Neural progenitor cell (in vitro differentiated cells): ENCODE measurements around the gene CAVIN2. TPM values are rescaled to one million over a fixed set of nuclear protein-coding genes. Genes with fewer than 3 reads are reported as not detected.

Experiments used
- DNase-seq: peaks from one replicate; pipeline ENCODE4 v3.0.0-alpha.2; 2016; ENCODE audit warnings: low spot score
- H2AFZ ChIP-seq: fragments of 200-600 bp; sonication (generic); replicated peaks from 2 replicates; pipeline ENCODE4 v1.6.1; 2016; ENCODE audit warnings: antibody characterized with exemption
- H3F3A ChIP-seq: fragments of 200-600 bp; sonication (generic); 2 replicates; pipeline ENCODE4 v1.6.1; 2016; ENCODE audit warnings: antibody characterized with exemption, low read depth
- H3K27ac ChIP-seq: fragments of 200-600 bp; sonication (generic); 2 replicates; pipeline ENCODE4 v1.5.1; 2016; ENCODE audit warnings: mild to moderate bottlenecking
- H3K27me3 ChIP-seq: fragments of 200-600 bp; sonication (generic); 2 replicates; pipeline ENCODE4 v1.6.1; 2016; ENCODE audit warnings: mild to moderate bottlenecking, moderate library complexity
- H3K36me3 ChIP-seq: fragments of 200-600 bp; sonication (generic); 2 replicates; pipeline ENCODE4 v1.5.1; 2016
- H3K4me1 ChIP-seq: fragments of 200-600 bp; sonication (generic); 2 replicates; pipeline ENCODE4 v1.6.1; 2016; ENCODE audit warnings: mixed run types
- H3K4me2 ChIP-seq: fragments of 200-600 bp; sonication (generic); 2 replicates; pipeline ENCODE4 v1.6.1; 2016
- H3K4me3 ChIP-seq: fragments of 200-600 bp; sonication (generic); 2 replicates; pipeline ENCODE4 v1.5.1; 2016
- H3K79me2 ChIP-seq: fragments of 200-600 bp; sonication (generic); 2 replicates; pipeline ENCODE4 v1.6.1; 2016; ENCODE audit warnings: low read depth
- H3K9ac ChIP-seq: fragments of 200-600 bp; sonication (generic); 2 replicates; pipeline ENCODE4 v1.6.1; 2016
- H3K9me3 ChIP-seq: fragments of 200-600 bp; sonication (generic); 2 replicates; pipeline ENCODE4 v1.5.1; 2016; ENCODE audit warnings: low read depth
- H4K20me1 ChIP-seq: fragments of 200-600 bp; sonication (generic); 2 replicates; pipeline ENCODE4 v1.6.1; 2016; ENCODE audit warnings: low read depth
- H3K27ac Mint-ChIP-seq: 3 replicates; pipeline ENCODE4 v1.8.0; 2021; ENCODE audit warnings: mixed read lengths
- H3K27me3 Mint-ChIP-seq: 2 replicates; pipeline ENCODE4 v1.8.0; 2022; ENCODE audit warnings: low read depth, mild to moderate bottlenecking, inconsistent platforms, moderate library complexity, mixed read lengths; ENCODE audit not compliant: insufficient read depth
- H3K36me3 Mint-ChIP-seq: 3 replicates; pipeline ENCODE4 v1.8.0; 2021; ENCODE audit warnings: mixed read lengths
- H3K4me1 Mint-ChIP-seq: 3 replicates; pipeline ENCODE4 v1.8.0; 2021; ENCODE audit warnings: mixed read lengths
- H3K4me3 Mint-ChIP-seq: 3 replicates; pipeline ENCODE4 v1.8.0; 2021; ENCODE audit warnings: mild to moderate bottlenecking, moderate library complexity, mixed read lengths
- H3K9me3 Mint-ChIP-seq: 3 replicates; pipeline ENCODE4 v1.8.0; 2020; ENCODE audit warnings: mixed read lengths
- EZH2 ChIP-seq: fragments of 200-600 bp; sonication (generic); IDR thresholded peaks from 2 replicates; pipeline ENCODE4 v1.6.1; 2017; ENCODE audit warnings: antibody characterized with exemption, mild to moderate bottlenecking, moderate library complexity
- EZH2phosphoT487 ChIP-seq: fragments of 200-600 bp; sonication (generic); IDR thresholded peaks from 2 replicates; pipeline ENCODE4 v1.6.1; 2017; ENCODE audit warnings: antibody characterized with exemption
- total RNA-seq: library from RNA; depleted of rRNA; stranded (reverse); fragments of >200 nt; gene quantifications from 2 replicates; pipeline ENCODE4 v1.2.3, GENCODE V29; 2015; ENCODE audit warnings: low replicate concordance
- TF ChIP-seq, protein P1 (sequence below): fragments of 200-600 bp; sonication (generic); IDR thresholded peaks from 2 replicates; pipeline ENCODE4 v1.5.1; 2017; ENCODE audit warnings: antibody characterized with exemption, mild to moderate bottlenecking

The CAVIN2 gene
- total RNA-seq, 1 donor from 2014 or later: not detected

DNA sequence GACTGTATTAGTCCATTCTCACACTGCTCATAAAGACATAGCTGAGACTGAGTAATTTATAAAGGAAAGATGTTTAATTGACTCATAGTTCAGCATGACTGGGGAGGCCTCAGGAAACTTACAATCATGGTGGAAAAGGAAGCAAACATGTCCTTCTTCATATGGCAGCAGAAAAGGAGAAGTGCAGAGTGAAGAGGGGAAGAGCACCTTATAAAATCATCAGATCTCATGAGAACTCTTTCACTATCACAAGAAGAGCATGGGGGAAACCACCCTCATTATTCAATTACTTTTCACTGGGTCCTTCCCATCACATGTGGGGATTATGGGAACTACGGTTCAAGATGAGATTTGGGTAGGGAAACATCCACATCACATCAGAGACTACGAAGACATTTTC, 43.0 kb upstream of the CAVIN2 start:
- no peaks in the 10 kb centered on the region for H3K4me1 ChIP-seq
- H3K27me3 Mint-ChIP-seq: no peaks in the 10 kb centered on the region
- H3K27ac Mint-ChIP-seq: no peak overlapping the region
- H3K4me3 Mint-ChIP-seq: no peak overlapping the region
- H3K4me2 ChIP-seq: no peak overlapping the region
- H3F3A ChIP-seq: no peaks in the 10 kb centered on the region
- no peak for TF ChIP-seq EZH2phosphoT487
- TF ChIP-seq, protein P1, sequence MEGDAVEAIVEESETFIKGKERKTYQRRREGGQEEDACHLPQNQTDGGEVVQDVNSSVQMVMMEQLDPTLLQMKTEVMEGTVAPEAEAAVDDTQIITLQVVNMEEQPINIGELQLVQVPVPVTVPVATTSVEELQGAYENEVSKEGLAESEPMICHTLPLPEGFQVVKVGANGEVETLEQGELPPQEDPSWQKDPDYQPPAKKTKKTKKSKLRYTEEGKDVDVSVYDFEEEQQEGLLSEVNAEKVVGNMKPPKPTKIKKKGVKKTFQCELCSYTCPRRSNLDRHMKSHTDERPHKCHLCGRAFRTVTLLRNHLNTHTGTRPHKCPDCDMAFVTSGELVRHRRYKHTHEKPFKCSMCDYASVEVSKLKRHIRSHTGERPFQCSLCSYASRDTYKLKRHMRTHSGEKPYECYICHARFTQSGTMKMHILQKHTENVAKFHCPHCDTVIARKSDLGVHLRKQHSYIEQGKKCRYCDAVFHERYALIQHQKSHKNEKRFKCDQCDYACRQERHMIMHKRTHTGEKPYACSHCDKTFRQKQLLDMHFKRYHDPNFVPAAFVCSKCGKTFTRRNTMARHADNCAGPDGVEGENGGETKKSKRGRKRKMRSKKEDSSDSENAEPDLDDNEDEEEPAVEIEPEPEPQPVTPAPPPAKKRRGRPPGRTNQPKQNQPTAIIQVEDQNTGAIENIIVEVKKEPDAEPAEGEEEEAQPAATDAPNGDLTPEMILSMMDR: no peak
- TF ChIP-seq EZH2: no peak
- no peak overlapping the region for H3K27ac ChIP-seq
- DNase-seq: no peak
- H3K9me3 ChIP-seq: no peaks in the 10 kb centered on the region
- no peaks in the 10 kb centered on the region for H3K36me3 Mint-ChIP-seq
- H3K9me3 Mint-ChIP-seq: peaks cover 9% of the 10 kb centered on the region
- no peaks in the 10 kb centered on the region for H3K79me2 ChIP-seq
- H3K9ac ChIP-seq: no peak overlapping the region
- no peaks in the 10 kb centered on the region for H3K36me3 ChIP-seq
- no peak overlapping the region for H2AFZ ChIP-seq
- no peaks in the 10 kb centered on the region for H3K27me3 ChIP-seq
- H4K20me1 ChIP-seq: no peaks in the 10 kb centered on the region
- no peaks in the 10 kb centered on the region for H3K4me1 Mint-ChIP-seq
- H3K4me3 ChIP-seq: no peak overlapping the region

DNA sequence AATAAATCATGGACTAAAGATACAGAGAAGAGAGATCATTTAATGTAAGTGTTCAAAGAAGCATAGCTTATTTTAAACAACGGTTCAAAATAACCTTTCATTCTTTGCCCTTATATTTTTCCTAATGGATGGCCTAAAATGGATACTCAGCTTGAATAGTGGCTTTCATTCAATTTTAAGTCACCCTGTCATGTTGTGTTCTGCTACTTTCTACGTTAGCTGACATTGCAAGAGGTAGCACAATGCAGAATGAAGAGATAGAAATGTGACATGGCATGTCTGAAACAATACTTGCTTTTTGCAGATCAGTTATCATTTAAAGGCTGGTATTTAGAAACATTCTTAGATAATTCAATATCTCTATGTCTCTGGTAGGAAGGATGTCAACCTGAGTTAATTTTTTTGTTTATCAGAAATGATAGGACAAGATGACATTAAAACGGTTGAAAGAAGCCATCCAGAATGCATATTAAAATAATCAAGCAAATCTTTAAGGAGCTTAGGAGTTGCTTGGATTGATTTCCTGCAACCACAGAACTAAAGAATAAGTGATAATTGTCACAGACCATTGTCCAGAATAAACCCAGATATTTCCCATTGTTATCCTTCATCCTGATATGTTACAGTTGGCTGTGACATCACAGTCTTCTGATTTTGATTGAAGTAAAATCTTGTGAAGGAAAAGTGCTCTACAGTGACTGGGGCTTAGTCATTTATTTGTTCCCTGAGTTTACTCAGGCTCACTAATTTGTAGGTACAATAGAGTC, 41.7 kb upstream of the CAVIN2 start:
- peaks cover 9% of the 10 kb centered on the region for H3K9me3 Mint-ChIP-seq
- no peak for DNase-seq
- Histone ChIP-seq H3F3A (no peaks in the 10 kb centered on the region), H3K9ac (no peak overlapping the region), H3K27ac (no peak overlapping the region), H3K4me1 (no peaks in the 10 kb centered on the region), H3K36me3 (no peaks in the 10 kb centered on the region), H3K79me2 (no peaks in the 10 kb centered on the region), H4K20me1 (no peaks in the 10 kb centered on the region), H3K4me3 (no peak overlapping the region), H3K4me2 (no peak overlapping the region), H3K27me3 (no peaks in the 10 kb centered on the region), H2AFZ (no peak overlapping the region), H3K9me3 (no peaks in the 10 kb centered on the region)
- no peaks in the 10 kb centered on the region for H3K4me1 Mint-ChIP-seq
- H3K4me3 Mint-ChIP-seq: no peak overlapping the region
- H3K36me3 Mint-ChIP-seq: no peaks in the 10 kb centered on the region
- H3K27ac Mint-ChIP-seq: no peak overlapping the region
- TF ChIP-seq, protein P1: no peak
- TF ChIP-seq EZH2phosphoT487: no peak
- TF ChIP-seq EZH2: no peak
- H3K27me3 Mint-ChIP-seq: no peaks in the 10 kb centered on the region

DNA sequence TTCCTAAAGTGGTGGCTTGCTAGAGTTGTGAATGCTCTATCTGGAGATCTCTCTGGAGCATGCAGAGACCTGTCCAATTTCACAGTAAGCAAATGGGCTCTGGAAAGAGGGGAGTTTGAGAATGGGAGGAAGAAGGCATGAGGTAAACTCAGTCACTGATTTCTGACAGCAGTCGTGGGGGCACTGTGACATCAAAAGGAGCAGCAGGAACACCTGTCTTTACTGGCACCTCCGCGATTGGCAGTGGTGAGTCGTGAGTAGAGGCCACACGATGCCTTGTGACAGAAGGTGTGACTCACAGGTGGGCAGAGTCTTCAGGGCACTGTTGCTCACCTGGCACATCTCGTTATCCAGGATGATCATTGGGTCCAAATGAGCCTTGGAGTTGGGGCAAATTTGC, 38.8 kb upstream of the CAVIN2 start:
- Histone ChIP-seq H4K20me1 (no peaks in the 10 kb centered on the region), H3K9me3 (no peaks in the 10 kb centered on the region), H3K27ac (no peak overlapping the region), H3K4me3 (no peak overlapping the region), H2AFZ (no peak overlapping the region), H3K4me1 (no peaks in the 10 kb centered on the region), H3K4me2 (no peak overlapping the region), H3K27me3 (no peaks in the 10 kb centered on the region), H3K79me2 (no peaks in the 10 kb centered on the region), H3K36me3 (no peaks in the 10 kb centered on the region), H3F3A (no peaks in the 10 kb centered on the region), H3K9ac (no peak overlapping the region)
- Mint-ChIP-seq H3K27ac (no peak overlapping the region), H3K9me3 (no peaks in the 10 kb centered on the region), H3K4me1 (no peaks in the 10 kb centered on the region), H3K36me3 (no peaks in the 10 kb centered on the region), H3K27me3 (no peaks in the 10 kb centered on the region), H3K4me3 (no peak overlapping the region)
- no peak for DNase-seq
- TF ChIP-seq EZH2phosphoT487 (no peak), EZH2 (no peak)
- TF ChIP-seq, protein P1: no peak
